ENCODE measurements around the gene MFAP3.
A peak's percentile ranks its signal among the peaks of the same experiment; 100 is the strongest.

Gene MFAP3

GRCh38 chr5:154046486-154046885 lies 7.7 kb downstream of the MFAP3 start:
- DNase-seq (ENCODE audit: low read depth), result no peak
- no peak overlapping the region for H3K4me3 ChIP-seq (ENCODE audit: control insufficient read depth, low read depth, low read length)
- no peak for TF ChIP-seq CTCF (conservative IDR thresholded peaks at IDR 0.05; ENCODE audit: control insufficient read depth, insufficient read depth, low read depth, low read length)

GRCh38 chr5:154047324-154047723 lies 8.6 kb downstream of the MFAP3 start:
- DNase-seq (ENCODE audit: low read depth), result no peak
- TF ChIP-seq CTCF (conservative IDR thresholded peaks at IDR 0.05; ENCODE audit: control insufficient read depth, insufficient read depth, low read depth, low read length), result no peak
- no peak overlapping the region for H3K4me3 ChIP-seq (ENCODE audit: control insufficient read depth, low read depth, low read length)

GRCh38 chr5:154049636-154050035 lies 10.9 kb downstream of the MFAP3 start:
- DNase-seq (ENCODE audit: low read depth), result no peak
- no peak for TF ChIP-seq CTCF (conservative IDR thresholded peaks at IDR 0.05; ENCODE audit: control insufficient read depth, insufficient read depth, low read depth, low read length)
- H3K4me3 ChIP-seq (ENCODE audit: control insufficient read depth, low read depth, low read length), result no peak overlapping the region

GRCh38 chr5:154053468-154053867 lies 14.7 kb downstream of the MFAP3 start:
- no peak overlapping the region for H3K4me3 ChIP-seq (ENCODE audit: control insufficient read depth, low read depth, low read length)
- DNase-seq (ENCODE audit: low read depth), result no peak
- TF ChIP-seq CTCF (conservative IDR thresholded peaks at IDR 0.05; ENCODE audit: control insufficient read depth, insufficient read depth, low read depth, low read length), result no peak

- TF ChIP-seq CTCF (conservative IDR thresholded peaks at IDR 0.05; ENCODE audit: control insufficient read depth, insufficient read depth, low read depth, low read length), result no peak
- DNase-seq (ENCODE audit: low read depth), result no peak
- no peak overlapping the region for H3K4me3 ChIP-seq (ENCODE audit: control insufficient read depth, low read depth, low read length)
These were observed 16.4 kb downstream of the MFAP3 start for GRCh38 chr5:154055201-154055600.

- no peak for TF ChIP-seq CTCF (conservative IDR thresholded peaks at IDR 0.05; ENCODE audit: control insufficient read depth, insufficient read depth, low read depth, low read length)
- DNase-seq (ENCODE audit: low read depth), result peak; percentile 58
- H3K4me3 ChIP-seq (ENCODE audit: control insufficient read depth, low read depth, low read length), result no peak overlapping the region
These were observed 19.6 kb downstream of the MFAP3 start for GRCh38 chr5:154058055-154059038.

Data from fibroblast of mammary gland (primary cell).